Adrenal gland (tissue), 5 donors: Measurements from ENCODE around the gene TACC2.

ENCODE experiments used
- POLR2A ChIP-seq, 2 donors: fragments of 450-650 bp; IDR thresholded peaks; one replicate each; pipeline ENCODE4 v1.6.1; 2017; ENCODE audit warnings: antibody characterized with exemption in 2 of 2, mild to moderate bottlenecking in 2 of 2, moderate library complexity in 1 of 2
- TF ChIP-seq, protein P1 (sequence below), 6 experiments: fragments of 450-650 bp in 4 of 6; fragments of 200-600 bp in 2 of 6; sonication (generic) in 1 of 6; IDR thresholded peaks; 1 replicate in 5 of 6; 2 replicates in 1 of 6; pipeline versions ENCODE4 v1.5.1 to v1.8.0; 2016 to 2021; ENCODE audit warnings: antibody characterized with exemption in 6 of 6, mild to moderate bottlenecking in 2 of 6, moderate library complexity in 1 of 6
- donor health status: DM: no; HTN: no; CAD: no.

DNA sequence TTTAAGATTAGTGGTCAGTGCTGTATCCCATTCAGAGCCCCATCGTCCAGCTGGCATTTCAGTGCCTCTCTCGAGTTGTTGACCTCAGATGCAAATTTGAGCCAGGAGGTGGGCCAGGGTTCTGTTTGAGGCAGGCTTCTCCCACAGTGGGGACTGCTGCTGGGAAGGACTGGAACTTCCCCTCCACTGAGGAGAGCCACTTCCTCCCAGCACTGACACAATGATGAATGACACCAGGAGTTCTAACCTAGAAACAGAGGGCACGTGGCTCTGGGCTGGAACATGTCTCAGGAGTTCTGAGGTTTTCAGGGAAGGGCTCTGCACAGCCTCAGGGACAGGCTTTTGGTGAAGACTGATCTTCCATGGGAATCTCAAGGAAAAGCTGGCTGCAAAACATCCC is 263.8 kb downstream of the TACC2 start:
- TF ChIP-seq, protein P1, sequence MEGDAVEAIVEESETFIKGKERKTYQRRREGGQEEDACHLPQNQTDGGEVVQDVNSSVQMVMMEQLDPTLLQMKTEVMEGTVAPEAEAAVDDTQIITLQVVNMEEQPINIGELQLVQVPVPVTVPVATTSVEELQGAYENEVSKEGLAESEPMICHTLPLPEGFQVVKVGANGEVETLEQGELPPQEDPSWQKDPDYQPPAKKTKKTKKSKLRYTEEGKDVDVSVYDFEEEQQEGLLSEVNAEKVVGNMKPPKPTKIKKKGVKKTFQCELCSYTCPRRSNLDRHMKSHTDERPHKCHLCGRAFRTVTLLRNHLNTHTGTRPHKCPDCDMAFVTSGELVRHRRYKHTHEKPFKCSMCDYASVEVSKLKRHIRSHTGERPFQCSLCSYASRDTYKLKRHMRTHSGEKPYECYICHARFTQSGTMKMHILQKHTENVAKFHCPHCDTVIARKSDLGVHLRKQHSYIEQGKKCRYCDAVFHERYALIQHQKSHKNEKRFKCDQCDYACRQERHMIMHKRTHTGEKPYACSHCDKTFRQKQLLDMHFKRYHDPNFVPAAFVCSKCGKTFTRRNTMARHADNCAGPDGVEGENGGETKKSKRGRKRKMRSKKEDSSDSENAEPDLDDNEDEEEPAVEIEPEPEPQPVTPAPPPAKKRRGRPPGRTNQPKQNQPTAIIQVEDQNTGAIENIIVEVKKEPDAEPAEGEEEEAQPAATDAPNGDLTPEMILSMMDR (IDR thresholded peaks at IDR 0.05), result no peak
- no peak for TF ChIP-seq POLR2A (IDR thresholded peaks at IDR 0.05)
